Epithelial cell of proximal tubule (primary cell): Measurements from ENCODE around the gene VEGFB. TPM values are rescaled to one million over a fixed set of nuclear protein-coding genes. Genes with fewer than 3 reads are reported as not detected.

Source experiments
- DNase-seq: peaks from one replicate; pipeline ENCODE4 v3.0.0-alpha.2; 2011; ENCODE audit warnings: low read depth
- H3K4me3 ChIP-seq: 2 replicates; pipeline ENCODE4 v1.5.1; 2011; ENCODE audit warnings: low read depth, mild to moderate bottlenecking, low read length
- total RNA-seq: library from RNA; depleted of rRNA; stranded (reverse); fragments of >200 nt; gene quantifications from 2 replicates; pipeline ENCODE4 v1.2.3, GENCODE V29; 2015
- TF ChIP-seq, protein P1 (sequence below): conservative IDR thresholded peaks from 2 replicates; pipeline ENCODE4 v1.5.1; 2012; ENCODE audit warnings: low read depth, mild to moderate bottlenecking, low read length

Gene VEGFB
- total RNA-seq, 1 donor from 2014 or later = 15.6 TPM

DNA sequence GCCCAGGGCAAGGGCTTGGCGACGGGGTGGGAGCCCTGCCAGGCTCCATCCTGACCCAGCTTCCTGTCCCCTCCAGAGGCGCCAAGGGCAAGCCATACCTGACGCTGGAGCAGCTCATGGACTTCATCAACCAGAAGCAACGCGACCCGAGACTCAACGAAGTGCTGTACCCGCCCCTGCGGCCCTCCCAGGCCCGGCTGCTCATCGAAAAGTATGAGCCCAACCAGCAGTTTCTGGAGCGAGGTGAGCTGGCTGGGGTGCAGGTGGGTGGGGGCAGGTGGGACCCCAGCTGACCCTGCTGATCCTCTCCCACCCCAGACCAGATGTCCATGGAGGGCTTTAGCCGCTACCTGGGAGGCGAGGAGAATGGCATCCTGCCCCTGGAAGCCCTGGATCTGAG, 21.9 kb downstream of the VEGFB start:
- H3K4me3 ChIP-seq = no peak overlapping the region
- TF ChIP-seq, protein P1, sequence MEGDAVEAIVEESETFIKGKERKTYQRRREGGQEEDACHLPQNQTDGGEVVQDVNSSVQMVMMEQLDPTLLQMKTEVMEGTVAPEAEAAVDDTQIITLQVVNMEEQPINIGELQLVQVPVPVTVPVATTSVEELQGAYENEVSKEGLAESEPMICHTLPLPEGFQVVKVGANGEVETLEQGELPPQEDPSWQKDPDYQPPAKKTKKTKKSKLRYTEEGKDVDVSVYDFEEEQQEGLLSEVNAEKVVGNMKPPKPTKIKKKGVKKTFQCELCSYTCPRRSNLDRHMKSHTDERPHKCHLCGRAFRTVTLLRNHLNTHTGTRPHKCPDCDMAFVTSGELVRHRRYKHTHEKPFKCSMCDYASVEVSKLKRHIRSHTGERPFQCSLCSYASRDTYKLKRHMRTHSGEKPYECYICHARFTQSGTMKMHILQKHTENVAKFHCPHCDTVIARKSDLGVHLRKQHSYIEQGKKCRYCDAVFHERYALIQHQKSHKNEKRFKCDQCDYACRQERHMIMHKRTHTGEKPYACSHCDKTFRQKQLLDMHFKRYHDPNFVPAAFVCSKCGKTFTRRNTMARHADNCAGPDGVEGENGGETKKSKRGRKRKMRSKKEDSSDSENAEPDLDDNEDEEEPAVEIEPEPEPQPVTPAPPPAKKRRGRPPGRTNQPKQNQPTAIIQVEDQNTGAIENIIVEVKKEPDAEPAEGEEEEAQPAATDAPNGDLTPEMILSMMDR = no peak
- no peak for DNase-seq

DNA sequence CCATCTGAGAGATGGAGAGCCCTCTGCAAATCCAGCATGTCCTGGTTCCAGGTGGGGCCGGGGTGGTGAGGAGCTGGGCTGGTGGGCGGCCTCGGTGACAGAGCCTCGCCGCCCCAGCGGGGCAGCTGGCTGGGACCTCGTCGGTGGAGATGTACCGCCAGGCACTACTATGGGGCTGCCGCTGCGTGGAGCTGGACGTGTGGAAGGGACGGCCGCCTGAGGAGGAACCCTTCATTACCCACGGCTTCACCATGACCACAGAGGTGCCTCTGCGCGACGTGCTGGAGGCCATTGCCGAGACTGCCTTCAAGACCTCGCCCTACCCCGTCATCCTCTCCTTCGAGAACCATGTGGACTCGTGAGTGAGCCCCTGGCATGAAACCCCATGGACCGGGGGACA, 24.0 kb downstream of the VEGFB start:
- no peak overlapping the region for H3K4me3 ChIP-seq
- no peak for DNase-seq
- TF ChIP-seq, protein P1 = no peak

DNA sequence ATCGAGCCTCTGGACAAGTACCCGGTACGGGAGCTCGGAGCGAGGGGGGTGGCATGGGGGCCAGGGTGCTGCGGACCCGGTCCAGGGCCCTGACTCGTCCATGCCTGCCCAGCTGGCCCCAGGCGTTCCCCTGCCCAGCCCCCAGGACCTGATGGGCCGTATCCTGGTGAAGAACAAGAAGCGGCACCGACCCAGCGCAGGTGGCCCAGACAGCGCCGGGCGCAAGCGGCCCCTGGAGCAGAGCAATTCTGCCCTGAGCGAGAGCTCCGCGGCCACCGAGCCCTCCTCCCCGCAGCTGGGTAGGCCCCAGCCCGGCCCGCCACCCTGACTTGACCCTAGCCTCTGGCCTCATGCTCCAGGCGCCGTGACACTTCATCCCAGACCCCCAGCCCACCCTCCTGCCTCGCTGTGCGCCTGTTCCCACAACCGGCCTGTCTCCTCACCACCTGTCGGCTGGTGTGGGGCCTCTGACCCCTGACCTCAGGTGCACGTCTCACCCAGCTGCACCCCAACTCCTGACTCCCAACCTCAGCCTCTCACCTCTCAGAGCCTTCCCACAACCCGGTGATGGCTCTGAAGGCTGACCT, 24.7 kb downstream of the VEGFB start:
- no peak overlapping the region for H3K4me3 ChIP-seq
- no peak for DNase-seq
- TF ChIP-seq, protein P1 = no peak

DNA sequence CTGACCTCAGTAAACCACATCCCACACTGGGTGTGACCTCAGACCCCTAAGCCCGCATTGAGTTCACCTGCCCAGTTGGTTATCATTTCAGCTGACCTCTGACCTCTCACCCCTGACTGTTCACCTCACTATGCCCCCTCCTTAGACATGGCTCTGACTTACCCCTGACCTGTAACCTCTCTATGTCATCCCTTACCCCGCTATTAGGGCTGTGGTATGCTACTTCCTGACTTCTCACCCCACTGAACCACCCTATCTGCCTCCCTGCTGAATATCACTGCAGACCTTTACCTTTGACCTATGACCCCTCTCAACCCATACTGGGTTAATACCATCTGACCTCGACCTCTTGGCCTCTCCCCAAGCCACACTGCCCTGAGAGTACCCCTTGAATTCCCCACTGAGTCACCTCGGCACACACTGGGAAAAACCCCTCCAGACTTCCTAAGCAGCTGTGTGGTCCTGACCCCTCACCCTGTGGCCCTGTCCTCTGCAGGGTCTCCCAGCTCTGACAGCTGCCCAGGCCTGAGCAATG, 25.2 kb downstream of the VEGFB start:
- H3K4me3 ChIP-seq = no peak overlapping the region
- DNase-seq = no peak
- TF ChIP-seq, protein P1 = no peak

- TF ChIP-seq, protein P1 = no peak
- H3K4me3 ChIP-seq = no peak overlapping the region
- no peak for DNase-seq
Measured at GRCh38 chr11:64260147-64260708, 25.8 kb downstream of the VEGFB start.

DNA sequence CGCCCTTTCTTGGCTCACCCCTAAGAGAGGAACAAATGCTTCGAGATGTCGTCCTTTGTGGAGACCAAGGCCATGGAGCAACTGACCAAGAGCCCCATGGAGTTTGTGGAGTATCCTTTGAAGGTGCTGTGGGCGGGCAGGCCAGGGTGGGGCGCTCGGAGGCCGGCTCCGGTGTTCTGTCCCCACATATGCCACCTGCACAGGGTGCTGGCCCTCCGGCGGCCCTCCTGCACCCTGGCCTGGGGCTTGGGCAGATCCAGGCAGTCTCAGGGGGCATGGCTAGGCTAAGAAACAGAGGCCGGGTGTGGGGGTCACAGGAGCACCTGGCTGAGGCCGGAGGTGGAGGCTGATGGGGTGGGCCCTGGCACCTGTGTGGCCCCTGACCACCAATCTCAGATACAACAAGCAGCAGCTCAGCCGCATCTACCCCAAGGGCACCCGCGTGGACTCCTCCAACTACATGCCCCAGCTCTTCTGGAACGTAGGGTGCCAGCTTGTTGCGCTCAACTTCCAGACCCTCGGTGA, 27.2 kb downstream of the VEGFB start:
- no peak for DNase-seq
- TF ChIP-seq, protein P1 = no peak
- no peak overlapping the region for H3K4me3 ChIP-seq
